Cardiac fibroblast (primary cell): Measurements from ENCODE around the gene ELN.

Experiments
- DNase-seq, 2 donors: peaks; one replicate each; pipeline versions ENCODE4 v3.0.0 to v3.0.0-alpha.2; 2010; ENCODE audit warnings: low read depth in 2 of 2
- H3K4me3 ChIP-seq, 2 donors: replicated peaks in 1 of 2; 1 replicate in 1 of 2; 2 replicates in 1 of 2; pipeline ENCODE4 v1.5.1; 2011; ENCODE audit warnings: low read depth in 2 of 2, low read length in 2 of 2, mild to moderate bottlenecking in 2 of 2, moderate library complexity in 1 of 2
- TF ChIP-seq, protein P1 (sequence below): IDR thresholded peaks from one replicate; pipeline ENCODE4 v1.5.1; 2011; ENCODE audit warnings: low read depth, mild to moderate bottlenecking, low read length, inconsistent platforms

ELN gene

DNA sequence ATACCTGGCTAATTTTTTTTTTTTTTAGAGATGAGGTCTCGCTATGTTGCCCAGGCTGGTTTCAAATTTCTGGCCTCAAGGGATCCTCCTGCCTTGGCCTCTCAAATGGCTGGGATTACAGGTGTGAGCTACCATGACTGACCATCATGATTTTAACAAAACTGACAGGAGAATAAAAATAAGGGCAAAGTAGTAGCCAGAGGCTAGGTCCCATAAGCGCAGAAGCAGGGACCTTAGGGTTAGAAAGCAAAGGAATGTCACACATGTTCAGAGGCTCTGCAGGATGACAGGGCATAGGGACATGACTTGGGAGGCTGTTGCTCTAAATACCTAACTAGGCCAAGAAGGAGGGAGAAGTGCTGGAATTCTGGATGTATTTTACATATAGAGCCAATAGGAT lies 50.5 kb downstream of the ELN start:
- DNase-seq: no peak
- H3K4me3 ChIP-seq: no peak overlapping the region
- TF ChIP-seq, protein P1, sequence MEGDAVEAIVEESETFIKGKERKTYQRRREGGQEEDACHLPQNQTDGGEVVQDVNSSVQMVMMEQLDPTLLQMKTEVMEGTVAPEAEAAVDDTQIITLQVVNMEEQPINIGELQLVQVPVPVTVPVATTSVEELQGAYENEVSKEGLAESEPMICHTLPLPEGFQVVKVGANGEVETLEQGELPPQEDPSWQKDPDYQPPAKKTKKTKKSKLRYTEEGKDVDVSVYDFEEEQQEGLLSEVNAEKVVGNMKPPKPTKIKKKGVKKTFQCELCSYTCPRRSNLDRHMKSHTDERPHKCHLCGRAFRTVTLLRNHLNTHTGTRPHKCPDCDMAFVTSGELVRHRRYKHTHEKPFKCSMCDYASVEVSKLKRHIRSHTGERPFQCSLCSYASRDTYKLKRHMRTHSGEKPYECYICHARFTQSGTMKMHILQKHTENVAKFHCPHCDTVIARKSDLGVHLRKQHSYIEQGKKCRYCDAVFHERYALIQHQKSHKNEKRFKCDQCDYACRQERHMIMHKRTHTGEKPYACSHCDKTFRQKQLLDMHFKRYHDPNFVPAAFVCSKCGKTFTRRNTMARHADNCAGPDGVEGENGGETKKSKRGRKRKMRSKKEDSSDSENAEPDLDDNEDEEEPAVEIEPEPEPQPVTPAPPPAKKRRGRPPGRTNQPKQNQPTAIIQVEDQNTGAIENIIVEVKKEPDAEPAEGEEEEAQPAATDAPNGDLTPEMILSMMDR: no peak

DNA sequence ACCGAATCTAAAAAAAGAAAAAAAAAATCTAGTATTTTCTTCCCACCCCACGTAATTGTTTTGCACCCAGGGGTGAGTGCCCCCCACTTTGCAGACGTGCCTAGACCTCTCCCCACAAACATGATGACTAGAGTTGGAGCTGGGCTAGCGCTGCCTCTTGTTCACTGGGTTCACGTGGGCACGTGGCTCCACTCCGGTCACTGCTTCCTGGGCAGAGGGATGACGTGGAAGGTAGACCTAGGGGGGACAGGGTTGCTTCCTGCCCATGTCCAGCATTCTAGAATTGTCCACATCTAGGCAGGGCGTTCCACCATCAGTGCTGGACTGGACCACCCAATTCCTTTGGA lies 54.8 kb downstream of the ELN start:
- DNase-seq: no peak
- TF ChIP-seq, protein P1: no peak
- no peak overlapping the region for H3K4me3 ChIP-seq

DNA sequence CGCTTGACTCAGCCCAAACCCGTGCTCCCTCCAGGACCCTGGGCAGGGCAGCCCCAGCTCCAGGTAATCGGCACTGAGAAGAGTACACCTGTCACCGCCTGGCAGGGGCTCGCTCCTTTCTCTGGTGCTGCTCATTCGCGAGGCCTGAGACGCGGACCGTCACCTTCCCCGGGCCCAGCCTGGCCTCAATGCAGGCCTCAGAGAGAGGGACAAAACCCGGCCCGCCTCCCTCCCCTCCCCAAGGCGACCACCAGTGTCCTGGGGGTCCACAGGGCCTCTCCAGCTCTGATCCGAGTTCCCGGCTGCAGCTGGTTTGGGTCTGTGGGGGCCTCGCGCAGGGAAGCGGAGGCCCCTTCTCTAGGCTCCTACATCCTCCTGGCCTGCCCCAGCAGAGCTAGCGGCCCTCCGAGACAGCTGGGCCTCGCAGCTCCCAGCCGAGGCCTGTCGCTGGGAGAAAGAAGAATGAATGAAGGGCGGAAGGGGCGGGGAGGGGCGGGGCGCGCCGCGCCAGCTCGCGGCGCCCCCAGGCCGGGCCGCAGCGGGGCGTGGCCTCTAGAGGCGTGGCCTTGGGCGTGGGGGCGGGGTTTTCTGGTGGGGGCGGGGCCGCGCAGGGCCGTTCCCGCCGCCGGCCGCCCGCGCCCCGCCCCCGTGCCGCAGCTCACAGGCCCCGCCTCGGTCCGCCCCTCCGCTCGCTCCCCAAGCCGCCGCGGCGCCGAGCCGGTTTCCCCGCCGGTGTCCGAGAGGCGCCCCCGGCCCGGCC lies 55.3 kb downstream of the ELN start, which contains the start of gene LIMK1:
TSS of gene LIMK1 (plus strand) at position 688 of the 760 bp plus-strand sequence. CDS start 187 bp downstream, outside the sequence.
- TF ChIP-seq, protein P1: no peak
- DNase-seq: peak; percentile 74 to 88
- peak within 1 kb of the TSS; percentile 62 to 66 for H3K4me3 ChIP-seq

DNA sequence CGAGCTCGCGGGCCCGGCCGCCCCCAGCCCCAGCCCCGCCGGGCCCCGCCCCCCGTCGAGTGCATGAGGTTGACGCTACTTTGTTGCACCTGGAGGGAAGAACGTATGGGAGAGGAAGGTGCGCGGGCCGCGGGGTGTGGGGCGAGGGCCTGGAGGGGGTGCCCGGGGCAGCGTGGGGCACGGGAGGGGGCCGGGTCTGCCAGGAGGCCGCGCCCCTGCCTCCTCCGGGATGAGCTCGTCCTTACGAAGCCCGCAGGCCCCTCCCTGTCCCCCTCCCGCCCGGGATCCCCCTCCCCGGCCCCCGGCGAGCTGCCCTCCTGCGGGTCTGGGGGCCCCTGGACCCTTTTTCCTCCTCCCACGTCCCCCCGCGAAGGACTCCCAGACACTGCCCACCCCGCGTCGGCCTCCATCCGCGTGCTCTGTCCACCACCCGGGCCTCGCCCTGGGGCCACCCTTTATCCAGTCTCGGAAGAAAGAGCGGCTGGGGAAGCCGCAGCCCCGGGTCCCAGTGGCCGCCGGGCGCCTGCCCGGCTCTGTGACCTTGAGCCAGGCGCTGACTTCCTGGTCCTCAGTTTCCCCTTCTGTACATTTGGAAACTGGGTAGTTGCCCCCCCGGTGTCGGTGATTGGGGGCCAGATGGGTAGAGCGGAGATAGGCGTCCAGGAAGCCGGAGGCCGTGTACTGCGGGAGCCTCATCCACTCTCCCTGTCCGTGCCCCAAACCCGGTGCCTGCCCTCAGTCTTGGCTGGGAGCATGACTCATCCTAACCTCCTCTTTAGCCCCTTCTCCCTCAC lies 56.2 kb downstream of the ELN start:
- H3K4me3 ChIP-seq: peak overlapping the region; percentile 62 to 66
- TF ChIP-seq, protein P1: no peak
- DNase-seq: peak; percentile 48 to 50

DNA sequence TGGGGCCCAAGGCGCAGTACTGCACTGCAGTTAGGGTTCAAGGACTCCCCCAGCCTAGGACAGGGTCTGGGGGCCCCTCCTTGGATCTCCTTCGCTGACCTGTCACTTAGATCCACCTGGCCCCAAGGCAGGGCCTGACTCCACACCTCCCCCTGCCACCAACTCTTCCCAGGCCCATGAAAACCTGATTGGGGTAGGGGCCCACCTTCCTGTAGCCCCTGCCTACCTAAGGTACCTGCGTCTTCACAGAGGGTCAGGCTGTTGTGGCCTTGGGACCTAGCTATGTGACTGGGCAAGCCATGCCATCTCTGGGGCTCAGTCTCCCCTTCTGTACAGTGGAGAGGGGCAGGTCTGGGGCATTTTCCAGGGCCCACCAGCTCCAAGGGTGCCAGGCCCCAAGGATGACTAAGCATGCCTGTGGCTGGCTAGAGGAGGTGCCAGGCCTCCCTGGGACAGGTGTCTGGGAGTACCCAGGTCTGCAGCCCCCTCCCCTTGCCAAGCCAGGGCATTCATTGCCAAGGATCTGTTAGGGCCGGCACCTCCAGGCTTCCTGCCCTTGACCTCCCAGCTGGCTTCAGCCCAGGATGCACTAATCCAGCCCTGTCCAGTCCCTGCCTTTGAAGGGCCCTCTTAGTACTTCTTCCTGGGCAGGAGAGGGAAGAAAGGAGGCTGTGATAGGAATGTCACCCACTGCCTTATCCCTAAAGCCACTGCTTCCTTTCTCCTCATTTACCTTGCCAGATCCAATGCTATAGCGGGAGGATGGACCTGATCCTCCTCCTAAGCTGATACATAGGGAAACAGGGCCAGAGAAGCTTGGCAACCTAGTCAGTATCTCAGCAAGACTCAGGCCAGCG lies 57.0 kb downstream of the ELN start:
- peak overlapping the region; percentile 62 to 66 for H3K4me3 ChIP-seq
- TF ChIP-seq, protein P1: no peak
- no peak for DNase-seq

DNA sequence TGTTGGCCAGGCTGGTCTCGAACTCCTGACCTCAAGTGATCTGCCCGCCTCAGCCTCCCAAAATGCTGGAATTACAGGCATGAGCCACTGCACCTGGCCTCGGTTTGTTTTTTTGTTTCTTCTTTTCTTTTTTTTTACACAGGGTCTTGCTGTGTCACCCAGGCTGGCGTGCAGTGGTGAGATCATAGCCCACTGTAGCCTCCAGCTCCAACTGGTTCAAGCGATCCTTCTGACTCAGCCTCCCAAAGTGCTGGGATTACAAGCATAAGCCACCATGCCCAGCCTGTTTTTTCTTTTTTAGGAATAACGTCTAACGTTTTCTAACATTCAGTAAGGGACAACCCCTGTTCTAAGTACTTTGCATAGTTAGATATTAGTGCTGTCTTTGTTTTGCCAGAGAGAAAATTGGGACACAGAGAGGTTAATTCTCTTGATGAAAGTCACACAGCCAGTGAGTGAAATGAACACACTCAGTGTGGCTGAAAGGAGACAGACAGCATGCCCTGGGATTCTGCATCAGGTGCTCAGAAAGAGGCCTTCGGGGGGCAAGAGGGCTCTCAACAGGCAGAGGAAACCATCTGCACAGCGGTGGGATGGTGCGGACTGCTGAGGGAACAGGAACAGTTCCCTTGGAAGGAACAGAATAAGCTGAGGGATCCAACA lies 59.9 kb downstream of the ELN start:
- no peak for DNase-seq
- no peak overlapping the region for H3K4me3 ChIP-seq
- TF ChIP-seq, protein P1: no peak
